ENCODE data around the gene PDGFC.

Gene PDGFC

DNA sequence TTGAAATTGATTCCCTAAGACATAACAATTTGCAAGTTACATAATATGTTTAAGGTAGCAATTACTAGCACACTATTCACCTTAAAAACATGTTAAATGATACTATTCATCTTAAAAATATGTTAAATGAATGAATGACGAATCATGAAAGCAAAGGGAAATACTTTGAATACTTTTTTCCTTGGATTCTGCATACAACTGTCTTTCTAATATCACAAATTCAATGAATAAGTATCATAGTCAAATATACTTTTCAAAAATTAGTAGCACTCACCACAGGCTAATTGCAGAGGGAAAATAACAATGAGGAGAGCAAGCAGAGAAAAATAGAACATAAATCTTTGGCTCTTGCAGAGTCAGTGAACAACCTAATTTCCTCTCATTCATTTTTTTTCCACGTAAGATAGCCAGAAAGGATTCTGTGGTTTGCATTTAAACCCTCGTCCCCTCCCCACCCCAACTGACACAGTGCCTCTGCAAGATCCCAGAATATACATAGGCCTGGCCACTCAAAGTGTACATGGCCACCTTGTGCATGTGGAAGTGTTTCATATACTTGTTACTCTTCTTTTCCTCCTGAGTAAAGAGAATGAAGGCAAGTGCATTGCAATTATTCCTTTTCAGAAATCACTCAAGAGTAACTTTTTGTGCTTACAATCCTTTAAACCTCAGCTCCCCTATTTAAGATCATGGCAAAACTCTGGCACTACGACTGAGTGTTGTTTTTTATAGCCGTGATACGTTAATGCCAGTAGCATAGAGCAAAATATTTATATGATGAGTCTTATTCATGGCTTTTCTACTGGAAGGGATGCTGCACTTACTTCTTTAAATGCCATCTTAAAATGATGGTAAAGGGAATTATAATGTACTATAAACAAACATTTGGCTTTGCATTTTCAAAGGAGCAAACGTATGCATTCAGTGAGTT lies 236.4 kb downstream of the PDGFC start:
- no peak overlapping the region for H3K4me3 ChIP-seq
- no peaks in the 10 kb centered on the region for H3K4me1 ChIP-seq
- peaks cover 0 to 20% (median 0%) of the 10 kb centered on the region in 3 donors for H3K9me3 ChIP-seq
- TF ChIP-seq, protein P1, sequence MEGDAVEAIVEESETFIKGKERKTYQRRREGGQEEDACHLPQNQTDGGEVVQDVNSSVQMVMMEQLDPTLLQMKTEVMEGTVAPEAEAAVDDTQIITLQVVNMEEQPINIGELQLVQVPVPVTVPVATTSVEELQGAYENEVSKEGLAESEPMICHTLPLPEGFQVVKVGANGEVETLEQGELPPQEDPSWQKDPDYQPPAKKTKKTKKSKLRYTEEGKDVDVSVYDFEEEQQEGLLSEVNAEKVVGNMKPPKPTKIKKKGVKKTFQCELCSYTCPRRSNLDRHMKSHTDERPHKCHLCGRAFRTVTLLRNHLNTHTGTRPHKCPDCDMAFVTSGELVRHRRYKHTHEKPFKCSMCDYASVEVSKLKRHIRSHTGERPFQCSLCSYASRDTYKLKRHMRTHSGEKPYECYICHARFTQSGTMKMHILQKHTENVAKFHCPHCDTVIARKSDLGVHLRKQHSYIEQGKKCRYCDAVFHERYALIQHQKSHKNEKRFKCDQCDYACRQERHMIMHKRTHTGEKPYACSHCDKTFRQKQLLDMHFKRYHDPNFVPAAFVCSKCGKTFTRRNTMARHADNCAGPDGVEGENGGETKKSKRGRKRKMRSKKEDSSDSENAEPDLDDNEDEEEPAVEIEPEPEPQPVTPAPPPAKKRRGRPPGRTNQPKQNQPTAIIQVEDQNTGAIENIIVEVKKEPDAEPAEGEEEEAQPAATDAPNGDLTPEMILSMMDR (IDR thresholded peaks at IDR 0.05), result no peak
- no peak for DNase-seq
- no peaks in the 10 kb centered on the region for H3K27me3 ChIP-seq
- H3K27ac ChIP-seq, result no peak overlapping the region
- H3K36me3 ChIP-seq, result no peaks in the 10 kb centered on the region
- intact Hi-C loops (cut with DNase I; ENCODE audit: low total_unique reads), result no loop called here

DNA sequence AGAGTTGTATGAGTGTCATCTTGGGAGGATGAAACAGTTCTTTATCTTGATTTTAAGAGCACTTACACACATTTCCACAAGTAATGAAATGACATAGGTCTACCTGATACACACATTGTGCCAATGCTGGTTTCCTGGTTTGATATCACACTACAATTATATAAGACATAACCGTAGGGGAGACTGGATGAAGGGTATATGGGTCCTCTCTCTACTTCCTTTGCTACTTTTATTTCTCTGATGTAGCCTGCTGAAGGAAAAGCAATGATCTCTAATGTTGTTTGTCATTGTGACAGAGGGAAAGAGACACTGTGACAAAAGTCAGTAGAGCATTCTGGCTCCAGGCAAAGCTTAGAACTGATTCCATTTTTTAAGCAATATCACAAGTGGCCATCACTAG lies 238.0 kb downstream of the PDGFC start:
- Histone ChIP-seq H3K9me3 (peaks cover 0 to 20% (median 0%) of the 10 kb centered on the region in 3 donors), H3K27me3 (no peaks in the 10 kb centered on the region), H3K4me1 (no peaks in the 10 kb centered on the region), H3K27ac (no peak overlapping the region), H3K4me3 (no peak overlapping the region), H3K36me3 (no peaks in the 10 kb centered on the region)
- intact Hi-C loops (cut with DNase I; ENCODE audit: low total_unique reads), result no loop called here
- TF ChIP-seq, protein P1 (IDR thresholded peaks at IDR 0.05), result no peak
- no peak for DNase-seq

DNA sequence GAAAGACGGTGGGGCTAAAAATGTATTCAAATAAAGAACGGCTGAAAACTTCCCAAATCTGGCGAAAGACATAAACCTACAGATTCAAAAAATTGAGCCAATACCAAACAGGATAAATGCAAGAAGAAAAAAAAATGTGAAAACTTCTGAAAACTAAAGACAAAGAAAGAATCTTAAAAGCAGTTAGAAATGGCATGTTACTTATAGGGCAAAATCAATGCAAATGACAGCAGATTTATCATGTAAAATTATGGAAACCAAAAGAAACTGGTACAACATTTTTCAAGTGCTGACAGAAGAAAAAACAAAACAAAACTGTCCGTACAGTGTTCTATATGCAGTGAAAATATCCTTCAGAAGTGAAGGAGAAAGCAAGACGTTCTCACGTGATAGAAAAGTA lies 239.0 kb downstream of the PDGFC start:
- DNase-seq, result no peak

DNA sequence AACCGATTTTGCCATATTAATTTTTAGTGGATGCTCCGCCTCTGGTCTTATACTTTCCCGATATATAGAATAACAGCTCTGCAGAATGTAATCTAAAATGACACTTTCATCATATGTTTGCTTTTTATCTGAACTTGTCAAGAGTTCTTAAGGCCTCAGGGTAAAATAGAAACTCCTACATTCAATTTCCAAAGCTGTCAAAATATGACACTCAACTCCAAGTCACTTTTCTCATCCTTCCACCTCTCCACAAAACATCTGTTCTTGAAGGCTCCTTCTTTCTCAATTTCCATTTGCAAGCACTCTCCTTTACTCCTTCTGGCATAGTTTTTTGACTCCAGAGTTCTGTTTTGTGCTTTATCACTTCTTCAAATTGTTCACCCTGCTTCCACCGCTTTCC lies 242.2 kb downstream of the PDGFC start:
- Histone ChIP-seq H3K4me3 (no peak overlapping the region), H3K9me3 (peaks cover 0 to 20% (median 0%) of the 10 kb centered on the region in 3 donors), H3K27me3 (no peaks in the 10 kb centered on the region), H3K27ac (no peak overlapping the region), H3K36me3 (no peaks in the 10 kb centered on the region), H3K4me1 (no peaks in the 10 kb centered on the region)
- TF ChIP-seq, protein P1 (IDR thresholded peaks at IDR 0.05), result no peak
- DNase-seq, result no peak
- intact Hi-C loops (cut with DNase I; ENCODE audit: low total_unique reads), result no loop called here

More for the DNA sequence above, 239.0 kb downstream of the PDGFC start:
- TF ChIP-seq, protein P1 (IDR thresholded peaks at IDR 0.05), result no peak
- H3K9me3 ChIP-seq, result peaks cover 0 to 20% (median 0%) of the 10 kb centered on the region in 3 donors
- intact Hi-C loops (cut with DNase I; ENCODE audit: low total_unique reads), result no loop called here
- no peaks in the 10 kb centered on the region for H3K4me1 ChIP-seq
- H3K36me3 ChIP-seq, result no peaks in the 10 kb centered on the region
- no peak overlapping the region for H3K27ac ChIP-seq
- no peak overlapping the region for H3K4me3 ChIP-seq
- no peaks in the 10 kb centered on the region for H3K27me3 ChIP-seq

DNA sequence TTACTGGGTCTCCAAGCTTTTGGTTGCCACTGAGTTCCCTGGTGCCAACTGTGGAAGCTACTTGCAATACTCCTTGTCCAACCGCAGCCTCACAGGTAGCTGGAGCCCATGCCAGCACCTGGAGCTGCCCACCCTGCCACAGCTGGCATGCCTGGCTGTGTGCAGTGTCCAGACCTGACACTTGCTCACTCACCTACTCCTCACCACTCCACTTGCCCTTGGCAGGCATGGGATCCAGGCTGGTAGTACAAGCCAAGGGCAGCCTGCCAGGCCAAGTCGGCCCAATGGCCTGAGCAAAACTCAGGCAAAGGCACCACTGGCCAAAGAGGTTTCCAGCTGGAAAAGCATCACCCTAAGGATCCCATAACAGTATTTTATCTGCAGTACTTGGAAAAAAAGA lies 246.3 kb downstream of the PDGFC start:
- peak in 1 of 2 donors; percentile 64 for DNase-seq
- no peak overlapping the region for H3K4me3 ChIP-seq
- no peaks in the 10 kb centered on the region for H3K9me3 ChIP-seq
- no peaks in the 10 kb centered on the region for H3K4me1 ChIP-seq
- intact Hi-C loops (cut with DNase I; ENCODE audit: low total_unique reads), result no loop called here
- H3K27me3 ChIP-seq, result no peaks in the 10 kb centered on the region
- TF ChIP-seq, protein P1 (IDR thresholded peaks at IDR 0.05), result no peak
- no peak overlapping the region for H3K27ac ChIP-seq
- no peaks in the 10 kb centered on the region for H3K36me3 ChIP-seq
